NCI-H1417 (cell line): Measurements from ENCODE around the gene GRIA2.
A peak's percentile ranks its signal among the peaks of the same experiment; 100 is the strongest.

Experiments used
- DNase-seq, 3 experiments: peaks; one replicate each; lab custom pipeline; 2025; lab: John Stamatoyannopoulos, UW

Gene GRIA2

GRCh38 chr4:157372154-157372553 lies 151.6 kb downstream of the GRIA2 start:
- DNase-seq, result no peak

GRCh38 chr4:157372567-157372966 lies 152.0 kb downstream of the GRIA2 start:
- DNase-seq, result peak in 2 of 3 experiments; percentile 60 to 95

- peak in 1 of 3 experiments; percentile 11 for DNase-seq
Observed at GRCh38 chr4:157389741-157390140, 169.2 kb downstream of the GRIA2 start.

GRCh38 chr4:157405070-157405469 lies 184.5 kb downstream of the GRIA2 start:
- DNase-seq, result no peak
